Endometrial microvascular endothelial cells (primary cell): ENCODE data around the gene CBFA2T3. TPM values are rescaled to one million over a fixed set of nuclear protein-coding genes. Genes with fewer than 3 reads are reported as not detected.

Experiments used
- in situ Hi-C: cut with HindIII; loops from 2 replicates; pipeline ENCODE4 v1.10.0; 2017; ENCODE audit warnings: low sequenced_read_pairs, low pct_unique_long_range_greater_than_20kb; ENCODE audit errors: inconsistent ontology term
- total RNA-seq: library from RNA; depleted of rRNA; stranded (reverse); fragments of >200 nt; gene quantifications from one replicate; pipeline ENCODE4 v1.2.3, GENCODE V29; 2015; ENCODE audit errors: inconsistent ontology term

CBFA2T3 gene
- total RNA-seq, 1 donor from 2014 or later: not detected

DNA sequence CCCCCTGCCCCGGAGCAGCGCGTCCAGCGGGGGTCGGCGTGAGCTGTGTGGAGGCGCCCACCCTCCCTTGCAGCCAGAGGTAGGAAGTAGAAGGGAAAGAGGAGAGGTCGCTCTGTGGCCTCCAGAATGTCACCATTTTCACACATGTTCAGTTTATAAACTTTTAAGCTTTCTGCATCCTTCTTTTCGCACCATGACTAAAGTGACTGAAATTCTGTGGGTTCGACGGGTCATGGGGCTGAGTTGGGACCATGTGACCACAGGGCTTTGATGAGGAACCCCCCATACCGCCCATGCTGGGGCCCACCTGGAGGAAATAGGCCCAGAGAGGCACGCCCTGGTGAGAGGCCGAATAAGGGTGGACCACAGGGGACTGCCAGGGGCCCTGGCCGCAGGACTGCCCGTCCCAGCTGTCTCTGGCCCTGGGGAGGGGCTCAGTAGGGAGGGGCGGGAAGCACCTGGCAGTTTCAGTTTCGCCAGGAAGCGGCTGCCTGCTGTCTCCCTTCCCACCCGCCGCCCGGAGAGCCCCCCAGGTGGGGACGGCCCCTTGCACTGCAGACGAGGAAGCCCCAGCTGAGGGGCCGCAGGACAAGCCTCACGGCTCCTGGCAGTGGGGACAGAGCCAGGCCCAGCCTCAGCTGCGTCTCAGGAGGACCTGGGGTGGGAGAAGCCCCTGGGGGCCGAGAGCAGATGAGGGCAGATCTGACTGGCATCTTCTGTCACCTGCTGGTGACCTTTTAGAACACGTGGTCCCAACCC lies 9.0 kb downstream of the CBFA2T3 start:
- in situ Hi-C loops: no loop called here

DNA sequence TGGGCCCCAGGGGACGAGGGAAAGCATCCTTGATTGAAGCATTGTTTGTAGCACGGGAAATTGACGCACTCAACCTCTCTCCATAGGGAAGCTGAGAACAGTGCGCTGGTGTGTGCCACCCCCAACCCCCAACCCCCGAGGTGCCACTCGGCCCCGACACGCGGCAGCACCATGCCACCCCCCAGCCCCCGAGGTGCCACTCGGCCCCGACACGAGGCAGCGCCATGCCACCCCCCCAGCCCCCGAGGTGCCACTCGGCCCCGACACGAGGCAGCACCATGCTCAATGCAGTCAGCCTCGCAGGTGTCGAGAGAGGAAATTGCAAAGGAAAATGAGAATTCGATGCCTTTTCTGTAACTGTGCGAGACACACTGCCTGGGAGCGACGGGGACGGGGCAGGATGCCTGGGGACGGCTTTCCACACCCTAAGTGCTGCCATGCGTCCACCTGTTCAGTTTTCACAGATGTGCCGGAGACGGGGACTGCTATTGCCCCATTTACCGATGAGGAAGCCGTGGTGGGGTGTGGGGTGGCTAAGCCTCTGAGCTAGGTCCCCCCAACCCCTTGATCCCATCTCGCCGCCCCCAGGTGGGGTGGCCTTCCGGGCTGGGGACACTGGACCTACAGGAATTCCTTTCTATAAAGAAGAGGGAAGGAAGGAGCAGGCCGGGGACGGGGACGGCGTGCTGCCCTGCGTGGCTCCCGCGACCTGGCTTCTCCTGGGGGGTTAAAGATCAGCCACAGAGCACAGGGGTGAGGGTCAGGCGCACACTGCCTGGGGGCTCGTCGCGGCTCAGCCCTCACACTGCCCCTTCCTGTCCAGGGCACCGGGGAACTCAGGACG lies 9.8 kb downstream of the CBFA2T3 start:
- in situ Hi-C loops: no loop called here

DNA sequence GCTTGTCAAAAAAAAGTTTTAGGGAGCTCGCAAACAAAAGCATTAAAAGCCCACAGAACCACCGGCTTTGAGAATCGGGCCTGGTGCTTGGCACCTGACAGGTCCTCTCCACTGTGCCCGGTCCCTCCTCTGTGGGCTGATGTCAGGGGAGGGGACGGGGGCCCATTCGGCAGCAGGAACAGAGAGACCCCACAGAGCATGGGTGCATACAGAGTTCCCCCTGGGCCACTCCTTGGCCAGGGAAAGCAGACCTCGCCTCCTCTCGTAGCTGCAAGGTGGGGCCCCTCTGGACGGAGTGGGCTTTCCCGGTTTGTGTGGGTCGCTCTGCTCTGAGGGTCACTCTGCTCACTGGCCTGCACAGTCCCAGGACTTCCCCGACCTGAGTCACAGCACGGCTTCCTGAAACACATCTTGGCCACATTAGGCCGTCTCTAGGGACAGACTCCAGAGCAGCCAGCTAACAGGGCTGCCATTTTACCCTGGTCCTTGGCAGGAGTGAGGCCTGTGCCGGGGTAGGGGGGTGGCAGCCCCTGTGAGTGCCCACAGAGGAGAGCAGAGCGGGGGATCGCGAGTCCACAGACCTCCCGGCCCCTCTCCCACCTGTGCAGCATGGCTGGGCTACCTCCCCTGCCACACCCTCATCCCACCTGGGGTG lies 11.1 kb downstream of the CBFA2T3 start:
- in situ Hi-C loops: no loop called here

DNA sequence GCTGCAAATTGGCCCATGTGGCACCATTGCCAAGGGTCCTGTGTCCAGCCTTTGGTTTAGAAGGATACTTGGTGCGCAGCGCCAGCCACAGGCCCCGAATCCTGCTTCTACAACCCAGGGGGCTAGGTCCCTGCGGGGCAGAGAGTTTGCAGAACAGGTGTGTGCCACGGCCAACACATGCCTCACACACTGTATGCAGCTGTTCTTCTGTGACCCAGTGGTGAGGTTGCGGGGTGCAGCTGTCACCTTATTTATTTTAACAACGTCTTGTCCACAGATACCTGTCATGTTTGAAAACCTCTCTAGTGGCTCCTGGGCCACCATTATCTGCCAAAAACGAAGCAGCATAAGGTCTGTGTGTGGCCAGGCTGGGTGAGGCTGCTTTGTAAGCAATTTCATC lies 11.6 kb downstream of the CBFA2T3 start:
- in situ Hi-C loops: no loop called here

DNA sequence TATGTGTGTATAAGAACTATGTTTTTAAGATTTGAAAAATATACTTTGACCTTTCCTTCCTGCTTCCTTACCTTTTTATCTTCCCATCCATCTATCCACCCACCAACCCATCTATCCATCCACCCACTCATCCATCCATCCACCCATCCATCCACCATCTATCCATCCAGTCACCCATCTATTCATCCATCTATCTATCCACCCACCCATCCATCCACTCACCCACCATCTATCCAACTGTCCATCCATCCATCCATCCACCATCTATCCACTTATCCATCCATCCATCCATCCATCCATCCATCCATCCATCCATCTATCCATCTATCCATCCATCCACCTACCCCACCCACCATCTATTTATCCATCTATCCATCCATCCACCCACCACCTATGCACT lies 12.4 kb downstream of the CBFA2T3 start:
- in situ Hi-C loops: no loop called here

DNA sequence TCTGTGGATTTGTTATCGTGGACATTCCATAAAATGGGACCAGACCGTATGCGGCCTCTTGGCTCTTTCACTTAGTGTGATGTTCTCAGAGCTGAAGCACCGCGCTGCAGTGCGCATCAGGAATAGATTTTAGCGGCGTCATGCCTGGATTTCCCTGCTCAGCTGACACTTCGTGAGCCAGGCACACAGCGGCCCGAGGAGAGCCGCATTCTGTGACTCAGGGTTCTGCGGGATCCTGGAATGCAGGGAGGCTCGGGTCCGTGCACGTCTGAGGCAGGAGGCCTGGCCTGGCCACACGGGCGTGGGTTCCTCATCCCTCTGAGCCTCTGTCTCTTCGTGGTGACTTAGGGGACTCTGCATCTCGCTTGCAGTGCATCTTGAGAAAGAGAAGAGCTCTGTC lies 13.4 kb downstream of the CBFA2T3 start:
- in situ Hi-C loops: no loop called here

DNA sequence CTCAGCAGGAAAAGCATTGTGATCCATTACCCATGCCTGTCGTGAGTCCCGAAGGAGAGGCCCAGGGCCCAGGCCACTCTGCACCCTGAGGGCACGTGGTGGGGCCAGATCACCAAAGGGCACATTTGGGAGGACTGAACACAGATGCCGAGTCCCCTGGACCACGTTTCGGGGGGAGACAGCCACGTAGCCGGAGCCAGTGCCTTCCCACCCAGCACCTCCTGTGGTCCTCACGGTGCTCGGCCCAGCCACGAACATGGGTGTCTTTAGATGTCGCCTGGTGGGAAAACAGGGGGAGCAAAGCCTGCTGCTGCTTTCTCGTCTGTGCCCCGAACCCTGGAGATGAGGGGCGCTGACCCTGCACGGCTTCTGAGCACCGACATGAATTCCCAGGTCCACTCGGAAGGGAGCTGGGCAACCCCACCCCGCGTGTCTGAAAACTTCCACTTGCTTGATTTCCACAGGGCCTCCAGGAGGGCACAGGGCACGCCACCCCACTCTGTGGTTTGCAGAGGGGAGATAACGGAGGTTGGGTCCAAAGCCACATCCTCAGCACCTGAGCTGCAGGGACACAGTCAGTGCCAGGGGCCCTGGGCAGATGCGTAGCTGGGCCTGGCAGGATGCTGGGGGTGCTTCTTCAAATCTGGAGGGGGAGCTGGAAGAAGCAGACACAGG lies 14.4 kb downstream of the CBFA2T3 start:
- in situ Hi-C loops: no loop called here

DNA sequence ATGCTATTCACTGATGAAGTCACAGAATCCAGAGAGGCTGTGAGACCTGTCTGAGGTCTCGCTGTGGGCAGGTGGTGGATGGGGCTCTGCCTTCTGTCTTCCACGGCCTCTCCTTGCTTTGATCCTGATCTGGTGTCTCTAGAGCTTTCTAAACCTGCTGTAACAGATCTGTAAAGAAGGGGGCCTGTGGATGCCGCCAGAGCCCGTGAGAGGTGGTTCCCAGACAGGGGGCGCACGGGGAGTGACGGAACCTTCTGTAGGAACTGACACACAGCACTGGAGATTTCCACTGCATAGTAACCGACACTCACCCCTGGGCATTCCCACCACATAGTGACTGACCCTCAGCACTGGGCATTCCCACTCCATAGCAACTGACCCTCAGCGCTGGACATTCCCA lies 16.0 kb downstream of the CBFA2T3 start:
- in situ Hi-C loops: no loop called here

DNA sequence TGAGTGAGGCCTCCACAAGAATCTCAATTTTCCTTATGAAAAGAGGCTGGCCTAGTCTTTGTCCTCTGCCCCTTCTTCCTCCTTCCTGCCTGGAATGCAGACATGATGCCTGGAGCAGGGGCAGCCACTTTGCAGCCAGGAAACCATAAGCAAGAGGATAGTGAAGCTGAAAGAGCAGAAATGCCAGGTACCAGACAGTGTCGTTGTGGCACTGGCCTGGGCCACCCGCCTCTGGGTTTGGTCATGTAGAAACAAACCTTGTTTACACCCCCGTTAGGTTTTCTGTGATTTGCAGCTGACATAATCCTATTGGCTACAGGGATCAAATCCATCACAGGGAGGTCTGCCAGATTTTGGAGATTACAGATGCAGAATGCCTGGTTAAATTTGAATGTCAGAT lies 16.5 kb downstream of the CBFA2T3 start:
- in situ Hi-C loops: no loop called here

DNA sequence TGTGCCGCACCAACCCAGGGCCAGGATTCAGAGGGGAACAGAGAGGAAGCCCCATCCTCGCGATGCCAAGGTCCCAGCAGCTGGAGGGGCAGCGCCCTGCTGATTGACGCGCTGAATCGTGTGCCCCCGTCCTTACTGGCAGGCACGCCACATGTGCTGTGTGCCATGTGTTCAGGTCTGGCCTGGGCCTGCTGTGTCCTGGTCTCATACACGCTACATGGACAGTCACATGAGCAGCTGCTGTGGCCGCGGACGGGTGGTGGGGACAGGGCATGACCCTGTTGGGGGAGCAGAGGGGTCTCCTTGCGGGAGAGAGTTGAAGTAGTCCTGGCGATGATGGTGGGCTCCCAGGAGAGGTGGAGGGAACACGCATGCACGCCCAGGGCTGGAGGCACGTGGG lies 18.0 kb downstream of the CBFA2T3 start:
- in situ Hi-C loops: no loop called here

DNA sequence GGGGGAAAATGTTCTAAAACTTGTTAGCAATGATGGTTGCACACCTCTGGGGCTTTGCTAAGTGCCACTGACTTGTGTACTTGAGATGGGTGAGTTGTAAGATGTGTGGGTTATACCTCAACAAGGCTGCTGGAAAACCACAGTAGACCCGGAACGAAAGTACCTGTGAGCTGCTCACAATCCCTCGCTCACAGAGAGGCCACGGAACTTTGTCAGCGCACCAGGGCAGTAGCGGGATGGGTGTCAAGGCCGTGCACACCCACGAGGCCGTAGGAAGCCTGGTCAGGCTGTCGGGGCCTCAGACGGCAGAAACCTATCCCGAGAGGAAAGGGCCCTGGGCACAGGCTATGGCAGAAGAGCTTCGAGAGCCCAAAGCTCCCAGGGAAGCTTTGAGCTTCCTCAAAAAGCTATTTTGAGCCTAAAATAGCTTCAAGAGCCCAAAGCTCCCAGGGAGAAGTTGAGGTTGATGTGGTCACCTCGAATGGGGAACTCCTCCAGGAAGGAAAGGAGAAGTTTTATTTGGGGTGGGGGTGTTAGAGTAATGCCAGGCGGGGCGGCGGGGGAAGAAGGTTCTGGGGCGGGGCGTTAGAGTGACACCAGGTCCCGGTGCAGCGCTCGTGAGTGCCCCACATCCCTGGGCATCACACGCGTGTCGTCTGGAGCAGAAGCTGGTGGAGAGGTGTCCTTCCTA lies 19.0 kb downstream of the CBFA2T3 start:
- in situ Hi-C loops: no loop called here

DNA sequence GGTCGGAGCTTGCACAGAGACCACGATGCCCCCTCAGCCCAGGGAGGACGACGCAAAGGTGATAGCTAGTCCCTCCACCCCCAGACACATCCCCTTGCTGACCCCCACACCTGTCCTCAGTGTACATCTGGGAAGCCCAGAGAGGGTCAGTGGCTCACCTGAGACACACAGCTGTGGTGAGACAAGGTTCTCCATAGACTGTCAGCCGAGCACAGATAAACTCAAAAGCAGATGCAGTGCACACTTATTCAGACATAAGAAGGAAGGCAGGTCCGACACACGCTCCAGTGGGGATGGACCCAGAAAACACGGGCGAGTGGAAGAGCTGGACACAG lies 19.6 kb downstream of the CBFA2T3 start:
- in situ Hi-C loops: no loop called here

DNA sequence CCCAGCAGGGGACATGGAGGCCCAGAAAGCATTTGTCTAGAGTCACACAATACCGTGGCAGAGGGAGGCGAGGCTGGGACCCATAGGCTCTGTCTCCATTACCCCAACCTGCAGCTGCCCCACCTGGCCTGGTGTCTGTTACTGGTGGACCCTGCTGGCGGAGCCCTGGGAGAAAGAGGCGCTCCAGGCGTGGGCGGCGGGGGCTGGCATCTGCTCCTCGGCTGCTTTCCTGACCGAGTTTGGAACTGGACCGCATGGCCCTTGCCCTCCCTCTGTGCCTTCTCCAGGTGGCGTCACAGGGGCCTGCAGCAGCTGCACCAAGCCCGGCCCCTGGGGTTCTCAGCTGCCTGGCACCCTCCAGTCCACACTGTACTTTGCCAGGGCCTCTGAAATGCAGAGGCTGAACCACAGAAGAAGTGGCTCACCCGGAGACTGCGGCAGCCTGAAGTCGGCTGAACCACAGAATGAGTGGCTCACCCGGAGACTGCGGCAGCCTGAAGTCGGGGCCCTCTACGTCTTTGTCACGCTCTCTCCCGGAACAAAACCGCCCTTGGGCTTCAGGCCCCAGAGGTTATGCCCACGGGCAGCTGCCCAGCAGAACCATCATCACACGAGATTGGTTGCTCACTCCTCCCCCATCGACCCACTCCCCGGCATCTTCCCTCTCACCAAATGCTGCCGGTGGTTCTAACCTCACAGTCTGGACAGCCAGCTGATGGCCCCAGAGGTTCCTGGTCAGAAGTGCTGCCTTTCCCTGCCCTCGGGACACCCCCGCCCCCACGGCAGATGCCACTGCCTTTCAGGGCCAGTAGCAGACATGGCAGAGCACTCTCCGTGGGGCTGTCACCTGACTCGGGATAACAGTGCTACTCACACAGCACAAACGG lies 20.2 kb downstream of the CBFA2T3 start:
- in situ Hi-C loops: no loop called here

DNA sequence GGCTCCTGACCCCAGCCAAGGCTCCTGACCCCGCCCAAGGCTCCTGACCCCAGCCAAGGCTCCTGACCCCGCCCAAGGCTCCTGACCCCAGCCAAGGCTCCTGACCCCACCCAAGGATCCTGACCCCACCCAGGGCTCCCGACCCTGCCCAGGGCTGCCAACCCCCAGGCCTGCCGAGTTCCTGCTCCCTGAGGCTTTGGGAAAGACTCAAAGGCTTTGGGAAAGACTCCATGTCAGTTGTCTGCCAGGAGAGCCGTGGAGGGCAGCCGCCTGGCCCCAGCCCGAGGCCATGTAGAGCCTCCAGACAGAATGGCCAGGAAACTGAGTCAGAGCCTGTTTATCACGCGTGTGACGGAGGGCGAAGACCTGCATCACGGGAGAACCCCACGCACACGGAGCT lies 21.1 kb downstream of the CBFA2T3 start:
- in situ Hi-C loops: no loop called here

DNA sequence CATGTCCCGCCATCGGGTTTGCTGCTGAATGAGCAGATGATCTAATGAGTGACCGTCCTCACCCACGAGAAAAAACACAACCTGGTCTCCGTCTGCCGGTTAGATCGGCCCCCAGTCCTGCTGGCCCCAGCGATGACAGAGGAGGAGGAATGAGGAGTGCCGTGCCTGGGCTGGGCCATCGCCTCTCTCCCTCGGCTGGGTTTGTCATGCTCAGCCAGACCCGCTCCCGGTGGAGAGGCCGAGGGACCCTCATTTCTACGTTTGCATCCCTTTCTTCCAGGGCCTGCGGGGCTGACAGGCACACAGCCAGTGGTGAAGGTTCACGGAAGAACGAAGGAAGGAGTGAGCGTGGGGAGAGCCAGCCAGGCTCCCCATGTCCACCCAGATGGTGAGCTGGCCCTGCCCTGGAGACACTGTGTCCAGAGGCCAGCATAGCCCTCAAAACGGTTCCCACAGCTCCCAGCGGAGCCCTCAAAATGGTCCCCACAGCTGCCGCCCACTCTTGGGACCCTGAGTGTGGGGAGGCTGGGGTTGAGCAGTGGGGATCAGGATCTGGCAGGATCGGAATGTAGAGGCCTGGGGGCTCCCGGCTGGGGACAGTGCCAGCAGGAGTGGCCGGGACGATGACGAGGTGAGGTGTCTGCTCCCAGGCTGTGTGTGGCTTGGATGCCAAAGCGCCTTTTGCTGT lies 23.9 kb downstream of the CBFA2T3 start:
- in situ Hi-C loops: no loop called here

DNA sequence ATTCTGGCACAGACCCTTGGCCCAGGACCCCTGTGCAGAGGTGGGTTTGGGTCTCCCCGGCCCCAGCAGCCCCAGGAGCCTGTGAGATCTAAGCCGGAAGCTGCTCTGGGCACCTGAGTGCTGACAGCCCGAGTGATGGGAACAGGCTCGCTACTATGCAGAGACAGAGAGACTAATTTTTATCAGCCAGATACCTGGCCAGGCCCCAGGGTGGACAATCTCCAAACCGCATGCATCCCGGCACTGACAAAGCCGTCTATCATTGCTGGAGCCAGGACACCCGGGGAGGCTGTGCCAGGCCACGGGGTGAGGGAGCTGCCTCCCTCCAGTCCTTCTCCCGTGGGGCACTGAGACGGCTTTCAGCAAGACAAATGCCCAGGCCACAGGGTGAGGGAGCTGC lies 25.0 kb downstream of the CBFA2T3 start:
- in situ Hi-C loops: no loop called here

DNA sequence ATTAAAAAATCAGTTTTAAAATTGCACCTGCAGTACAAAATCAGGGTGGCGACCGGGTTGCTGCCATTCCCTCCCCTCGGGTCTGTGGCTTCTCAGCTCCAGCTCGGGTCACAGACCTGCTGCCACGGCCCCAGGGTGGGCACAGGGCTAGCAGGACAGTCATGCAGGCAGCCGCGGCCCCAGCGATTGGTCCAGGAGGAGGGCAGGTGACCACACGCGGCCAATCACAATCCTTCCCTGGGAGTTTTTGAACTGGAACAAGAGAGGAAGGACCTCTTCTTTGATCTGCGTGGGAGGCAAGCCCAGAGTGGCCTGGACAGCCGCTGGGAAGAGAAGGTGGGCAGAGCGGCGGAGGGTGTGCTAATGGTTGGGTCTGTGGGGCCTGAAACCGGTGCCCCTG lies 25.5 kb downstream of the CBFA2T3 start:
- in situ Hi-C loops: no loop called here
